HepG2 (cell line): ENCODE measurements around the gene HDAC4. TPM values are rescaled to one million over a fixed set of nuclear protein-coding genes. Genes with fewer than 3 reads are reported as not detected.

Experiments used
- CREB1 ChIP-seq, 2 experiments: fragments of 450-650 bp in 1 of 2; IDR thresholded peaks; 2 replicates each; pipeline ENCODE4 v1.6.1; 2016 to 2017; ENCODE audit warnings: control low read depth in 1 of 2, mild to moderate bottlenecking in 1 of 2, missing compliant biosample characterization in 1 of 2, missing genetic modification characterization in 1 of 2
- ETV5 ChIP-seq: IDR thresholded peaks from 2 replicates; pipeline ENCODE4 v1.6.1; 2018; ENCODE audit warnings: missing biosample characterization, missing genetic modification reagents, inconsistent platforms, borderline replicate concordance
- FOXA1 ChIP-seq, 2 experiments: fragments of 450-650 bp in 1 of 2; sonication (generic) in 1 of 2; formaldehyde crosslinking in 1 of 2; IDR thresholded peaks; 2 replicates each; pipeline versions ENCODE4 v1.4.0 to v1.6.1; 2016 to 2020; ENCODE audit warnings: missing genetic modification reagents in 1 of 2
- FOXA3 ChIP-seq: IDR thresholded peaks from 2 replicates; pipeline ENCODE4 v1.6.1; 2016; ENCODE audit warnings: missing genetic modification reagents, missing compliant biosample characterization
- FOXP1 ChIP-seq, 2 experiments: fragments of 450-650 bp in 1 of 2; IDR thresholded peaks; 2 replicates each; pipeline ENCODE4 v1.6.1; 2017 to 2018; ENCODE audit warnings: antibody characterized with exemption in 1 of 2
- HIC2 ChIP-seq: sonication (generic); formaldehyde crosslinking; IDR thresholded peaks from 2 replicates; pipeline ENCODE4 v1.9.0; 2022; ENCODE audit warnings: low read depth, missing genetic modification reagents
- HNF4A ChIP-seq: sonication (generic); formaldehyde crosslinking; IDR thresholded peaks from 2 replicates; pipeline ENCODE4 v1.4.0; 2020; ENCODE audit warnings: missing genetic modification reagents
- HOXA3 ChIP-seq: sonication (generic); formaldehyde crosslinking; IDR thresholded peaks from 2 replicates; pipeline ENCODE4 v1.5.0; 2020; ENCODE audit warnings: missing genetic modification reagents
- KAT2B ChIP-seq: fragments of 150-350 bp; IDR thresholded peaks from 2 replicates; pipeline ENCODE4 v1.6.1; 2014; ENCODE audit warnings: low read depth, low read length, borderline replicate concordance
- RARA ChIP-seq: IDR thresholded peaks from 2 replicates; pipeline ENCODE4 v1.6.1; 2016; ENCODE audit warnings: missing genetic modification reagents, missing compliant biosample characterization
- SALL1 ChIP-seq: sonication (generic); formaldehyde crosslinking; IDR thresholded peaks from 2 replicates; pipeline ENCODE4 v1.8.0; 2022; ENCODE audit warnings: mild to moderate bottlenecking, missing genetic modification reagents
- TFAP4 ChIP-seq: sonication (generic); IDR thresholded peaks from 2 replicates; pipeline ENCODE4 v1.6.1; 2016; ENCODE audit warnings: low read depth, borderline replicate concordance
- XBP1 ChIP-seq: sonication (generic); formaldehyde crosslinking; IDR thresholded peaks from 2 replicates; pipeline ENCODE4 v1.5.0; 2020; ENCODE audit warnings: missing genetic modification reagents
- XRCC5 ChIP-seq: fragments of 200-400 bp; formaldehyde crosslinking; optimal IDR thresholded peaks from 2 replicates; pipeline ENCODE3; 2017; ENCODE audit warnings: mild to moderate bottlenecking, low read length
- ZNF235 ChIP-seq: sonication (generic); formaldehyde crosslinking; IDR thresholded peaks from 2 replicates; pipeline ENCODE4 v1.8.1; 2023; ENCODE audit warnings: mild to moderate bottlenecking, missing genetic modification reagents, borderline replicate concordance
- ZNF331 ChIP-seq: sonication (generic); formaldehyde crosslinking; IDR thresholded peaks from 2 replicates; pipeline ENCODE4 v1.4.0; 2020; ENCODE audit warnings: missing genetic modification reagents
- ZNF746 ChIP-seq: sonication (generic); formaldehyde crosslinking; IDR thresholded peaks from 2 replicates; pipeline ENCODE4 v1.8.0; 2022; ENCODE audit warnings: mild to moderate bottlenecking, missing genetic modification reagents
- polyA plus RNA-seq, 8 experiments: library from polyadenylated mRNA; depleted of rRNA in 3 of 8; stranded (reverse) in 7 of 8; unstranded in 1 of 8; fragments of >200 nt; fragmentation: Illumina TruSeq in 4 of 8; extraction: Trizol in 4 of 8; gene quantifications; 2 replicates each; pipeline versions ENCODE4 v1.2.1 to v1.2.3, GENCODE V29; 2011 to 2016; ENCODE audit warnings: low read depth in 4 of 8, missing spikeins in 1 of 8, mixed read lengths in 1 of 8; ENCODE audit not compliant: insufficient read depth in 1 of 8
- total RNA-seq, 5 experiments: library from RNA; depleted of rRNA; stranded (reverse); fragments of >200 nt; fragmentation: Illumina TruSeq; extraction: Trizol; gene quantifications; 2 replicates each; pipeline ENCODE4 v1.2.3, GENCODE V29; 2016; ENCODE audit warnings: low read depth in 1 of 5
- TF ChIP-seq, protein P1 (sequence below): sonication (generic); formaldehyde crosslinking; conservative IDR thresholded peaks from 2 replicates; pipeline ENCODE4 v1.4.0; 2020; ENCODE audit warnings: mild to moderate bottlenecking, missing genetic modification reagents, moderate library complexity
- TF ChIP-seq, protein P2 (sequence below): sonication (generic); formaldehyde crosslinking; IDR thresholded peaks from 2 replicates; pipeline ENCODE4 v1.4.0; 2020; ENCODE audit warnings: missing genetic modification reagents, borderline replicate concordance

Gene HDAC4
- total and polyA plus RNA-seq, 2 of the 13 experiments (the other 11 are each of a cell fraction or from before 2014, with no cell fraction given), result 10.1 to 11.5 TPM

GRCh38 chr2:239181903-239182581 lies 218.8 kb downstream of the HDAC4 start (continued):
- TF ChIP-seq, protein P1, sequence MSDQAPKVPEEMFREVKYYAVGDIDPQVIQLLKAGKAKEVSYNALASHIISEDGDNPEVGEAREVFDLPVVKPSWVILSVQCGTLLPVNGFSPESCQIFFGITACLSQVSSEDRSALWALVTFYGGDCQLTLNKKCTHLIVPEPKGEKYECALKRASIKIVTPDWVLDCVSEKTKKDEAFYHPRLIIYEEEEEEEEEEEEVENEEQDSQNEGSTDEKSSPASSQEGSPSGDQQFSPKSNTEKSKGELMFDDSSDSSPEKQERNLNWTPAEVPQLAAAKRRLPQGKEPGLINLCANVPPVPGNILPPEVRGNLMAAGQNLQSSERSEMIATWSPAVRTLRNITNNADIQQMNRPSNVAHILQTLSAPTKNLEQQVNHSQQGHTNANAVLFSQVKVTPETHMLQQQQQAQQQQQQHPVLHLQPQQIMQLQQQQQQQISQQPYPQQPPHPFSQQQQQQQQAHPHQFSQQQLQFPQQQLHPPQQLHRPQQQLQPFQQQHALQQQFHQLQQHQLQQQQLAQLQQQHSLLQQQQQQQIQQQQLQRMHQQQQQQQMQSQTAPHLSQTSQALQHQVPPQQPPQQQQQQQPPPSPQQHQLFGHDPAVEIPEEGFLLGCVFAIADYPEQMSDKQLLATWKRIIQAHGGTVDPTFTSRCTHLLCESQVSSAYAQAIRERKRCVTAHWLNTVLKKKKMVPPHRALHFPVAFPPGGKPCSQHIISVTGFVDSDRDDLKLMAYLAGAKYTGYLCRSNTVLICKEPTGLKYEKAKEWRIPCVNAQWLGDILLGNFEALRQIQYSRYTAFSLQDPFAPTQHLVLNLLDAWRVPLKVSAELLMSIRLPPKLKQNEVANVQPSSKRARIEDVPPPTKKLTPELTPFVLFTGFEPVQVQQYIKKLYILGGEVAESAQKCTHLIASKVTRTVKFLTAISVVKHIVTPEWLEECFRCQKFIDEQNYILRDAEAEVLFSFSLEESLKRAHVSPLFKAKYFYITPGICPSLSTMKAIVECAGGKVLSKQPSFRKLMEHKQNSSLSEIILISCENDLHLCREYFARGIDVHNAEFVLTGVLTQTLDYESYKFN (CRISPR knock-in tag), result peak; percentile 45
- TF ChIP-seq ZNF746 (no peak), TFAP4 (peak; percentile 45; the same call in 1 of the 2 replicates), FOXA3 (CRISPR knock-in tag) (peak; percentile 63), HOXA3 (CRISPR knock-in tag) (peak; percentile 28; the same call in 1 of the 2 replicates), ZNF331 (0 out of 2 replicates have a peak, but pooled peaks have one; percentile 10), XRCC5 (peak; percentile 63), HNF4A (CRISPR knock-in tag) (peak; percentile 39; the same call in 1 of the 2 replicates), HIC2 (peak; percentile 65; the same call in 1 of the 2 replicates), CREB1 (IDR thresholded peaks at IDR 0.05) (no peak), CREB1 (CRISPR knock-in tag; IDR thresholded peaks at IDR 0.05) (peak; percentile 28; the same call in 1 of the 2 replicates), ZNF235 (CRISPR knock-in tag) (no peak), SALL1 (peak; percentile 27; the same call in 1 of the 2 replicates), KAT2B (no peak), RARA (CRISPR knock-in tag) (0 out of 2 replicates have a peak, but pooled peaks have one; percentile 8), FOXA1 (IDR thresholded peaks at IDR 0.05) (no peak), FOXA1 (CRISPR knock-in tag; IDR thresholded peaks at IDR 0.05) (peak; percentile 68), XBP1 (no peak), FOXP1 (IDR thresholded peaks at IDR 0.05) (no peak), FOXP1 (CRISPR knock-in tag; IDR thresholded peaks at IDR 0.05) (peak; percentile 11; the same call in 1 of the 2 replicates), ETV5 (peak; percentile 32)
- TF ChIP-seq, protein P2, sequence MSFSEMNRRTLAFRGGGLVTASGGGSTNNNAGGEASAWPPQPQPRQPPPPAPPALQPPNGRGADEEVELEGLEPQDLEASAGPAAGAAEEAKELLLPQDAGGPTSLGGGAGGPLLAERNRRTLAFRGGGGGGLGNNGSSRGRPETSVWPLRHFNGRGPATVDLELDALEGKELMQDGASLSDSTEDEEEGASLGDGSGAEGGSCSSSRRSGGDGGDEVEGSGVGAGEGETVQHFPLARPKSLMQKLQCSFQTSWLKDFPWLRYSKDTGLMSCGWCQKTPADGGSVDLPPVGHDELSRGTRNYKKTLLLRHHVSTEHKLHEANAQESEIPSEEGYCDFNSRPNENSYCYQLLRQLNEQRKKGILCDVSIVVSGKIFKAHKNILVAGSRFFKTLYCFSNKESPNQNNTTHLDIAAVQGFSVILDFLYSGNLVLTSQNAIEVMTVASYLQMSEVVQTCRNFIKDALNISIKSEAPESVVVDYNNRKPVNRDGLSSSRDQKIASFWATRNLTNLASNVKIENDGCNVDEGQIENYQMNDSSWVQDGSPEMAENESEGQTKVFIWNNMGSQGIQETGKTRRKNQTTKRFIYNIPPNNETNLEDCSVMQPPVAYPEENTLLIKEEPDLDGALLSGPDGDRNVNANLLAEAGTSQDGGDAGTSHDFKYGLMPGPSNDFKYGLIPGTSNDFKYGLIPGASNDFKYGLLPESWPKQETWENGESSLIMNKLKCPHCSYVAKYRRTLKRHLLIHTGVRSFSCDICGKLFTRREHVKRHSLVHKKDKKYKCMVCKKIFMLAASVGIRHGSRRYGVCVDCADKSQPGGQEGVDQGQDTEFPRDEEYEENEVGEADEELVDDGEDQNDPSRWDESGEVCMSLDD, result peak; percentile 67; the same call in 1 of the 2 replicates
